ENCODE data around the gene ZSCAN5B.
"Not testable (repeated sequence)": the region's sequence is repeated elsewhere in the genome, so short reads cannot be mapped to it uniquely, and the experiment has no call there.

Gene ZSCAN5B

DNA sequence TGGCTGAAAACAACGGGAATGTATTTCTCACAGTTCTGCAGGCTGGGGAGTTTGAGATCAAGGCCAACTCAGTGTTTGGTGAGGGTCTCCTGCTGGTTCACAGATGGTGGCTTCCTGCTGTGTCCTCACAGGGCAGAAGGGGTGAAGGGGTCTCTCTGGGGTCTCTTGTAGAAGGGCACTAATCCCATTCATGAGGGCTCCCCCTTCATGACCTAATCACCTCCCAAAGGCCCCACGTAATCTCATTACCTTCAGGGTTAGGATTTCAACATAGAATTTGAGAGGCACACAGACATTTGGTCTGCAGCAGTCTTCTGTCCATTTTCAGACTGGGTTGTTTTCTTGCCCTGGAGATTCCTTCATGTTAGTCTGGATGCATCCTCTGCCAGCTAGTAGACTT, 44.9 kb downstream of the ZSCAN5B start:
- no peak overlapping the region for H3K4me3 ChIP-seq (ENCODE audit: low read depth, low read length)
- TF ChIP-seq, protein P1, sequence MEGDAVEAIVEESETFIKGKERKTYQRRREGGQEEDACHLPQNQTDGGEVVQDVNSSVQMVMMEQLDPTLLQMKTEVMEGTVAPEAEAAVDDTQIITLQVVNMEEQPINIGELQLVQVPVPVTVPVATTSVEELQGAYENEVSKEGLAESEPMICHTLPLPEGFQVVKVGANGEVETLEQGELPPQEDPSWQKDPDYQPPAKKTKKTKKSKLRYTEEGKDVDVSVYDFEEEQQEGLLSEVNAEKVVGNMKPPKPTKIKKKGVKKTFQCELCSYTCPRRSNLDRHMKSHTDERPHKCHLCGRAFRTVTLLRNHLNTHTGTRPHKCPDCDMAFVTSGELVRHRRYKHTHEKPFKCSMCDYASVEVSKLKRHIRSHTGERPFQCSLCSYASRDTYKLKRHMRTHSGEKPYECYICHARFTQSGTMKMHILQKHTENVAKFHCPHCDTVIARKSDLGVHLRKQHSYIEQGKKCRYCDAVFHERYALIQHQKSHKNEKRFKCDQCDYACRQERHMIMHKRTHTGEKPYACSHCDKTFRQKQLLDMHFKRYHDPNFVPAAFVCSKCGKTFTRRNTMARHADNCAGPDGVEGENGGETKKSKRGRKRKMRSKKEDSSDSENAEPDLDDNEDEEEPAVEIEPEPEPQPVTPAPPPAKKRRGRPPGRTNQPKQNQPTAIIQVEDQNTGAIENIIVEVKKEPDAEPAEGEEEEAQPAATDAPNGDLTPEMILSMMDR (IDR thresholded peaks at IDR 0.05; ENCODE audit: low read depth, low read length, missing control alignments), result no peak
- DNase-seq (ENCODE audit: low read depth), result no peak

DNA sequence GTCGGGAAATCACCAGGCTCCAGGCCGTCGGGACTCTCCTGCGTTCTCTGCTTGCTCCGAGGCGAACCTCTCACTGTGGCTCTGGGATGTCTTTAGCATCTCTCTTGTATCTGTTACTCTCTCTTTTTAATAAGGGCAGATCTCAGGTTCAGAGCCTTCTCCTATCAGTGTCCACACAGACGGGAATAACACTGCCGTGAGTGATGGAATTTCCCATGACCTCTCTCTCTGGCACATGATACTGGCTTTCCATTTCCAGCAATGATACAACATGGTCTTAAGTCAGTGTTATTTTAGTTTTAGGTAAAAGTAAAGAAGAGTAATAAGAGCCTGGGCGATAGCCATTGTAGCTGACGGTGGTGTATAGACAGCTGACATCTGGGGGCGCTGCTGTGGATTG, 47.2 kb downstream of the ZSCAN5B start:
- TF ChIP-seq, protein P1 (IDR thresholded peaks at IDR 0.05; ENCODE audit: low read depth, low read length, missing control alignments), result no peak

DNA sequence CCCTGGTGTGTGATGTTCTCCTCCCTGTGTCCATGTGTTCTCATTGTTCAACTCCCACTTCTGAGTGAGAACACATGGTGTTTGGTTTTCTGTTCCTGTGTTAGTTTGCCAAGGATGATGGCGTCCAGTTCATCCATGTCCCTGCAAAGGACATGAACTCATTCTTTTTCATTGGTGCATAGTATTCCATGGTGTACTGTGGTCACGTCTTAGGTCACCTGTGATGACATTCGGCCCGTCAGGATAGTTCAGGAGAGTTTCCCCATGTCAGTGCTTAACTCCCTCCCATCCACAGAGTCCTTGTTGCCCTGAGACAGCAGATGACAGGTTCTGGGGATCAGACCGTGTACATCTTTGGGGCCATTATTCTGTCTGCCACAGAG, 47.9 kb downstream of the ZSCAN5B start:
- H3K4me3 ChIP-seq (ENCODE audit: low read depth, low read length), result no peak overlapping the region
- TF ChIP-seq, protein P1 (IDR thresholded peaks at IDR 0.05; ENCODE audit: low read depth, low read length, missing control alignments), result no peak
- no peak for DNase-seq (ENCODE audit: low read depth)

More for the DNA sequence above, 47.2 kb downstream of the ZSCAN5B start:
- no peak for DNase-seq (ENCODE audit: low read depth)
- no peak overlapping the region for H3K4me3 ChIP-seq (ENCODE audit: low read depth, low read length)

DNA sequence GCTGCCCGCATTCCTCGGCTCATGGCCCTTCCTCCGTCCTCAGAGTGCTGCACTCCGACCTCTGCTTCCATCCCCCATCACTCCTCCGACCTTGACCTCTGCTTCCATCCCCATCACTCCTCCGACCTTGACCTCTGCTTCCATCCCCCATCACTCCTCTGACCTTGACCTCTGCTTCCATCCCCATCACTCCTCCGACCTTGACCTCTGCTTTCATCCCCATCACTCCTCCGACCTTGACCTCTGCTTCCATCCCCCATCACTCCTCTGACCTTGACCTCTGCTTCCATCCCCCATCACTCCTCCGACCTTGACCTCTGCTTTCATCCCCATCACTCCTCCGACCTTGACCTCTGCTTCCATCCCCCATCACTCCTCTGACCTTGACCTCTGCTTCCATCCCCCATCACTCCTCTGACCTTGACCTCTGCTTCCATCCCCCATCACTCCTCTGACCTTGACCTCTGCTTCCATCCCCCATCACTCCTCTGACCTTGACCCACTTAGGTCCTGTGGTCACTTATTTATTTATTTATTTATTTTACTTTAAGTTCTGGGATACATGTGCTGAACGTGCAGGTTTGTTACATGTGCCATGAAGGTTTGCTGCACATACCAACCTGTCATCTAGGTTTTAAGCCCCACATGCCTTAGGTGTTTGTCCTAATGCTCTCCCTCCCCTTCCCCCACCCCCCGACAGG, 48.5 kb downstream of the ZSCAN5B start:
- H3K4me3 ChIP-seq (ENCODE audit: low read depth, low read length); DNase-seq (ENCODE audit: low read depth): not testable (repeated sequence)

DNA sequence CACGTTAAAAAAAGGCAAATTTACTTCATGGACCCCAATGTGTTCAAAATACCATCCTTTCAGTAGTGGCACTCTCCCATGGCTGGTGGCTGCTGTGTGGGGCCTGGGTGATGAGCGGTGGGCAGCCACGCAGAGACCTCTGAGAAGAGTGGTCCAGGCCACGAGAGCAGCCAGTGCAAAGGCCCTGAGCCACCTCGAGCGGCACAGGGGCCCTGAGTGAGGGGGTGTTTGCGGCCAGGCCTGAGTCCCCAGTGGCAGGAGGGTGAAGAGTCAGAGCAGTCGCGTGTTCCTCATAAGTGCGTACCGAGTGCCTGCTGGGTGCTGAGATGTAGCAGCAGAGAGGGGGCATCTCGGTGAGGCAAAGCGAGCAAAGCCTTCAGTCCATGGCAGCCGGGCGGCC, 49.5 kb downstream of the ZSCAN5B start:
- no peak for DNase-seq (ENCODE audit: low read depth)
- TF ChIP-seq, protein P1 (IDR thresholded peaks at IDR 0.05; ENCODE audit: low read depth, low read length, missing control alignments), result no peak
- H3K4me3 ChIP-seq (ENCODE audit: low read depth, low read length), result no peak overlapping the region

DNA sequence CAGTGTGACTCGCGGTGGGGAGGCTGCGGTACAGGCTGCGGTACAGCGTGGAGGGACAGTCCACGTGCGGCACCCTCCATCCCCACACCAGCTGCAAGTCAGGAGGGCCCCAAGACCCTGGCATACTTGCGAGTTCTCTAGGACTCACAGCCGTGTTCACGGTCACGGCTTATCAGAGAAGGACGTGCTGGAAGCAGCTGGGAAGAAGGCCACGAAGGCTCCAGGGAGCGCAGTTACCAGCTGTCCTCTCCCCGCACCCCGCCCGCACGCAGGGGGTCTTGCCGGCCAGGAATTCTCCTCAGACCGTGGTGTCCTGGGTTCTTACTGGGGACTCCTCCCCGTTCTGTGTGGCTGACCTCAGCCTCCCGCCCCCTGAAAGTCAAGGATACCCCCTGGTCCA, 50.3 kb downstream of the ZSCAN5B start:
- TF ChIP-seq, protein P1 (IDR thresholded peaks at IDR 0.05; ENCODE audit: low read depth, low read length, missing control alignments), result no peak
- no peak for DNase-seq (ENCODE audit: low read depth)
- H3K4me3 ChIP-seq (ENCODE audit: low read depth, low read length), result no peak overlapping the region

DNA sequence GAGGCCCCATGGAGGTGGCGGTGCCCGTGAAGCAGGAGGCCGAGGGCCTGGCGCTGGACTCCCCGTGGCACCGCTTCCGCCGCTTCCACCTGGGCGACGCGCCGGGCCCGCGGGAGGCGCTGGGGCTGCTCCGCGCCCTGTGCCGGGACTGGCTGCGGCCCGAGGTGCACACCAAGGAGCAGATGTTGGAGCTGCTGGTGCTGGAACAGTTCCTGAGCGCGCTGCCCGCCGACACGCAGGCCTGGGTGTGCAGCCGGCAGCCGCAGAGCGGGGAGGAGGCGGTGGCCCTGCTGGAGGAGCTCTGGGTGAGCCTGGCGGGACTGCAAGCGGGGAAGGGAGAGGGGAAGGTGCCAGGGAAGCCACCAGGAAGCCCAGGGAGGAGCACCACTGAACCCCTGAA, 50.7 kb downstream of the ZSCAN5B start:
- no peak for DNase-seq (ENCODE audit: low read depth)

More for the DNA sequence above, 50.7 kb downstream of the ZSCAN5B start:
- TF ChIP-seq, protein P1 (IDR thresholded peaks at IDR 0.05; ENCODE audit: low read depth, low read length, missing control alignments), result no peak
- H3K4me3 ChIP-seq (ENCODE audit: low read depth, low read length), result no peak overlapping the region
